ENCODE results near the gene SEMA3A.

SEMA3A gene

GRCh38 chr7:84022009-84022408 is 172.6 kb downstream of the SEMA3A start:
- in situ Hi-C loops (cut with MboI; ENCODE audit: low sequenced_read_pairs): no loop called here

- in situ Hi-C loops (cut with MboI; ENCODE audit: low sequenced_read_pairs): no loop called here
These were observed 173.2 kb downstream of the SEMA3A start for GRCh38 chr7:84021292-84021908.

GRCh38 chr7:84017651-84018050 is 176.9 kb downstream of the SEMA3A start:
- in situ Hi-C loops (cut with MboI; ENCODE audit: low sequenced_read_pairs): no loop called here

- in situ Hi-C loops (cut with MboI; ENCODE audit: low sequenced_read_pairs): no loop called here
These were observed 180.9 kb downstream of the SEMA3A start for GRCh38 chr7:84013616-84014240.

- in situ Hi-C loops (cut with MboI; ENCODE audit: low sequenced_read_pairs): no loop called here
These were observed 184.8 kb downstream of the SEMA3A start for GRCh38 chr7:84009782-84010181.

GRCh38 chr7:84009051-84009450 is 185.5 kb downstream of the SEMA3A start:
- in situ Hi-C loops (cut with MboI; ENCODE audit: low sequenced_read_pairs): no loop called here

- in situ Hi-C loops (cut with MboI; ENCODE audit: low sequenced_read_pairs): no loop called here
These were observed 191.4 kb downstream of the SEMA3A start for GRCh38 chr7:84003191-84003590.

- in situ Hi-C loops (cut with MboI; ENCODE audit: low sequenced_read_pairs): no loop called here
These were observed 192.2 kb downstream of the SEMA3A start for GRCh38 chr7:84002348-84002747.

GRCh38 chr7:83996879-83997278 is 197.7 kb downstream of the SEMA3A start:
- in situ Hi-C loops (cut with MboI; ENCODE audit: low sequenced_read_pairs): no loop called here

GRCh38 chr7:83987764-83988163 is 206.8 kb downstream of the SEMA3A start:
- in situ Hi-C loops (cut with MboI; ENCODE audit: low sequenced_read_pairs): no loop called here

- in situ Hi-C loops (cut with MboI; ENCODE audit: low sequenced_read_pairs): no loop called here
These were observed 208.8 kb downstream of the SEMA3A start for GRCh38 chr7:83985821-83986220.

- in situ Hi-C loops (cut with MboI; ENCODE audit: low sequenced_read_pairs): no loop called here
These were observed 210.0 kb downstream of the SEMA3A start for GRCh38 chr7:83984591-83984990.

GRCh38 chr7:83984076-83984475 is 210.5 kb downstream of the SEMA3A start:
- in situ Hi-C loops (cut with MboI; ENCODE audit: low sequenced_read_pairs): no loop called here

- in situ Hi-C loops (cut with MboI; ENCODE audit: low sequenced_read_pairs): no loop called here
These were observed 211.0 kb downstream of the SEMA3A start for GRCh38 chr7:83983606-83984005.

- in situ Hi-C loops (cut with MboI; ENCODE audit: low sequenced_read_pairs): no loop called here
These were observed 218.3 kb downstream of the SEMA3A start for GRCh38 chr7:83976302-83976701.

GRCh38 chr7:83970081-83970480 is 224.5 kb downstream of the SEMA3A start:
- in situ Hi-C loops (cut with MboI; ENCODE audit: low sequenced_read_pairs): loop anchor here (25.0 kb wide), 1 partner anchor 1042 kb away; no protein-coding TSS in a partner anchor

- in situ Hi-C loops (cut with MboI; ENCODE audit: low sequenced_read_pairs): loop anchor here (25.0 kb wide), 1 partner anchor 1048 kb away; no protein-coding TSS in a partner anchor
These were observed 230.3 kb downstream of the SEMA3A start for GRCh38 chr7:83964318-83964717.

- in situ Hi-C loops (cut with MboI; ENCODE audit: low sequenced_read_pairs): loop anchor here (25.0 kb wide), 1 partner anchor 1055 kb away; no protein-coding TSS in a partner anchor
These were observed 237.3 kb downstream of the SEMA3A start for GRCh38 chr7:83957333-83957732.

GRCh38 chr7:83956104-83956503 is 238.5 kb downstream of the SEMA3A start:
- in situ Hi-C loops (cut with MboI; ENCODE audit: low sequenced_read_pairs): loop anchor here (25.0 kb wide), 1 partner anchor 1056 kb away; no protein-coding TSS in a partner anchor

- in situ Hi-C loops (cut with MboI; ENCODE audit: low sequenced_read_pairs): loop anchor here (25.0 kb wide), 1 partner anchor 1060 kb away; no protein-coding TSS in a partner anchor
These were observed 242.4 kb downstream of the SEMA3A start for GRCh38 chr7:83952236-83952635.

- in situ Hi-C loops (cut with MboI; ENCODE audit: low sequenced_read_pairs): no loop called here
These were observed 247.3 kb downstream of the SEMA3A start for GRCh38 chr7:83947260-83947659.

- in situ Hi-C loops (cut with MboI; ENCODE audit: low sequenced_read_pairs): no loop called here
These were observed 247.8 kb downstream of the SEMA3A start for GRCh38 chr7:83946801-83947200.

Data from HL-60/S4 (cell line).